HT-29 (cell line): Measurements from ENCODE around the gene SLAMF6. TPM values are rescaled to one million over a fixed set of nuclear protein-coding genes. Genes with fewer than 3 reads are reported as not detected.

Source experiments
- DNase-seq: peaks from one replicate; pipeline ENCODE4 v3.0.0-alpha.2; 2015; ENCODE audit warnings: low spot score
- total RNA-seq: library from RNA; depleted of rRNA; stranded (reverse); fragments of >200 nt; shearing (Covaris generic); gene quantifications from 2 replicates; pipeline ENCODE4 v1.2.3, GENCODE V29; 2014

Gene SLAMF6
- total RNA-seq, 1 experiment from 2014 or later = not detected

DNA sequence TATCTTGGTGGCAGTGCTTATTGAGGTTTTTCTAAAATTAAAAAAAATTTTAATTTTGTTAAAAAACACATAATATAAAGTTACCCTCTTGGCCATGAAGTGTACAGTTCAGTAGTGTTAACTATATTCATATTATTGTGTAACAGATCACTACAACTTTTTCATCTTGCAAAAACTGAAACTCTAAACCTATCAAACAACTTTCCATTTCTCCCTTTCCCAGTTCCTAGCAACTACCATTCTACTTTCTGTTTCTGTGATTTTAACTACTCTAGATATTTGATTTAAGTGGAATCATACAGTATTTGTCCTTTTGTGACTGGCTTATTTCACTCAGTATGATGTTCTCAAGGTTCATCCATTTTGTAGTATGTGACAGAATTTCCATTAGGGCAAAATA lies 55.5 kb downstream of the SLAMF6 start:
- DNase-seq = no peak

DNA sequence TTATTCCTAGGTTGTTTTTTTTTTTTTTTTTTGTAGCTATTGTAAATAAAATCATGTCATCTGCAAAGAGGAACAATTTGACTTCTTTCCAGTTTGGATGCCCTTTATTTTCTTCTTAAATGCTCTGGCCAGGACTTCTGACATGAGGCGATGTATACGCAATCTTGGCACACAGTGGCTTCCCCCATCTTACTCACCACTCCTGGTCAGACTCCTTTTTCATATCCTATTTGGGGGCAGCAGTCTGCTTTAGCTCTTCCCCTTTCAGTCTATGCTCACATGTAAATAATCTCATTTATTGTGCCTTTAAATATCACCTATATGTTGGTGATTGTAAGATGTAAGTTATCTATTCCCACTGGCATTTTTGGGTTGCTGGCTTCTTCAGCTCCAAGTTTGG lies 56.1 kb downstream of the SLAMF6 start:
- DNase-seq = no peak

DNA sequence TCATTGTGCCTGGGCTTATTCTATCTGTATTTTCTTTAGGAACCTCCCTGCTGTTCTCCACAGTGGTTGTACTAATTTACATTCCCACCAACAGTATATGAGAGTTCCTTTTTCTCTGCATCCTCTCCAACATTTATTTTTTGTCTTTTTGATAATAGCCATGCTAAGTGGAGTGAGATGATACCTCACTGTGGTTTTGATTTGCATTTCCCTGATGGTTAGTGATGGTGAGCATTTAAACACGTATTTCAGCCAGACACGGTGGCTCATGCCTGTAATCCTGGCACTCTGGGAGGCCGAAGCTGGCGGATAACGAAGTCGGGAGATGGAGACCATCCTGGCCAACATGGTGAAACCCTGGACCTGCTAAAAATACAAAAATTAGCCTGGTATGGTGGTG lies 57.9 kb downstream of the SLAMF6 start:
- DNase-seq = no peak

DNA sequence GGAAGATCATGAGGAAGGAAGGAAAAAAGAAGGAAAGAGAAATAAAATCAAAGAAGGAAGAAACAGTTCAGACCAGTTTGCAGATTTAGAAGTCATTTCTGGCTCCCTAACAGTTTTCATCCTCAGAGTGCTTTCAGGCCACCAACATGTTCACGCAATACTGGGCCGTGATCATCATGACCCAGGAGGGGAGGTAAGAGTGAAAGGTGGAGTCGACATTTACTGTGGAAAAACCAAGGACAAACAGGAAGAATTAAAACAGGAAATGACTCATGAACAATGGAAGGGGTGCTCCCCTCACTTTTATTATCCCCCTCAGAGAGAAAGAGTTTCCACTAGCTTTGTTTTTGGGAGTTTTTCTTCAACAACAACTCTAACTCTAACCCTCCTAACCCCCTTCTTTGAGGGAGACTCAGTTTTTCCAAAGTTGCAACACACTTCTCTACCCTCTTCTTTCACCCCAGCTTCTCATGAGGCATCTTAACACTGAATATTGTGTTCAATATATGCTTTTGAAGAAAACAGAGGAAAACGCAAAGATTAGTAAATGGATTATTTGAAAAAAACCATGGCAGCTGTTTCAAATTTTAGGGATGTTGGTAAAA lies 62.3 kb downstream of the SLAMF6 start:
- DNase-seq = peak; percentile 9

DNA sequence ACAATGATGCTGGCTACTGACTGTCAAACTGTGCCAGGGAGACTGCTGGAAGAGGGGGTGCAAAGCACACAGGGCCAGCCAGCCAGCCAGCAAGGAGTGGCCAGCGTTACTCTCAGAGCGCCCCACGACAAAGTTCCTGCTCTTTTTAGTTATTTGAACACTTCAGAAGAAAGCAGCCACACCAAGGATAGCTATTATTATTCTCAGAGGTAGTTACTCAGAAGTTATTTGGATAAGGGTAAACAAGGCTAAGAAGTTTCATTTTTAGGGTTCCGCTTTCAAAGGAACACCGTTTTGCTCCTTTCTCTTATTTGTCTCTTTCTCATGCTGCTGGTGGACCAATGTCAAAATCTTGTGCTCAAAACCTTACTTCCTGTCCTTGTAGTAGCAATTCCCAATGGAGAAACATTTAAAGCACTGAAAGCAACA lies 62.8 kb downstream of the SLAMF6 start:
- no peak for DNase-seq

DNA sequence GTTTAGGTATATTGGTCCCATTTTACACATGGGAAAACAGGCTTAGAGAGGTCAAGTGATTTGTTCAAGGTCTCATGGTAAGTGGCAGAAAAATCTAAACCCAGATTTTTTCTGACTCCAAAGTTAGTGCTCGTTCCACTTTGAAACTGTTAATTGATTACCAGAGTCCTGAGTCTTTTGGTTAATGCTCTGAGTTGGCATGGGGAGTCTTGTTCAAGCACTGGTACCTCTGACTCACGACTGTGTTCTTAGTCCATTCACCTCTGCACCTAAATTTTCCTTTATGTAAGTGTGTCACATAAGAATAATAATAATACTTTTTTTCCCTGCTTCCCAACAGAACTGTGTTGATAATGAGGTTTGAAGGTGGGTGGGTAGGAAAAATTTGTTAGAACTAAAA lies 63.4 kb downstream of the SLAMF6 start:
- DNase-seq = no peak

DNA sequence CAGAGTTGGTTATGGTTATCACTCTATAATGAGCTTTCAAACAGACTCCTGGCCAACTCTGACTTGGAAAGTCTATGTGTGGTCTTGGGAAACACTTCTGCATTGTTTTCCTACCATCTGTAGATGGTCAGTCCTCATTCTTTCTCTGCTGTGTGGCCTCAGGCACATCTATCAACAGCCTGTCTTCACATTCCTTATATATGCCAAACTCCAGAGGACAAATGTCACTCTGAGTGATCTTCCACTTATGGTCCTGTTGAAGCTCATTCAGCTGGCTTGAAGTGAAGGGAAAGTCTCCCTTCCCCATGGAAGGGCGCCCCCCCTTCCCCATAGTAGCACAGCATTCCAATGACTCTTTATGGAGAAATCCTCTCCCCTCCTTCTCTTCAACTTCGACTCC lies 64.0 kb downstream of the SLAMF6 start:
- no peak for DNase-seq

DNA sequence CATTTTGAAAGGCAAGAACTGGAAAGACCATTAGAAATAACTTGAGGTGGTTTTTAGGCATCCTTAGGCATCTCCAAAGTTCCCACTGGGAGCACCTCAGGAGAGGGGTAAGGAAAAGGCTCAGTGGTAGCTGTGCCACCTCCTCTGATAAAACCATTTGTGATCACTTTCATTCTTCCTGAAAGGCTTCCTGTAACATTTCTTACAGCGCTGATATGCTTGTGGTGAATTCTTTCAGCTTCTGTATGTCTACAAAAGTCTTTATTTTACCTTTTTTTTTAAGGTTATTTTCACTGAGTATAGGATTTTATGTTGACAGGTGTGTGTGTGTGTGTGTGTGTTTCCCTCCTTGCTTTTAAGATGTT lies 67.9 kb downstream of the SLAMF6 start:
- DNase-seq = no peak

DNA sequence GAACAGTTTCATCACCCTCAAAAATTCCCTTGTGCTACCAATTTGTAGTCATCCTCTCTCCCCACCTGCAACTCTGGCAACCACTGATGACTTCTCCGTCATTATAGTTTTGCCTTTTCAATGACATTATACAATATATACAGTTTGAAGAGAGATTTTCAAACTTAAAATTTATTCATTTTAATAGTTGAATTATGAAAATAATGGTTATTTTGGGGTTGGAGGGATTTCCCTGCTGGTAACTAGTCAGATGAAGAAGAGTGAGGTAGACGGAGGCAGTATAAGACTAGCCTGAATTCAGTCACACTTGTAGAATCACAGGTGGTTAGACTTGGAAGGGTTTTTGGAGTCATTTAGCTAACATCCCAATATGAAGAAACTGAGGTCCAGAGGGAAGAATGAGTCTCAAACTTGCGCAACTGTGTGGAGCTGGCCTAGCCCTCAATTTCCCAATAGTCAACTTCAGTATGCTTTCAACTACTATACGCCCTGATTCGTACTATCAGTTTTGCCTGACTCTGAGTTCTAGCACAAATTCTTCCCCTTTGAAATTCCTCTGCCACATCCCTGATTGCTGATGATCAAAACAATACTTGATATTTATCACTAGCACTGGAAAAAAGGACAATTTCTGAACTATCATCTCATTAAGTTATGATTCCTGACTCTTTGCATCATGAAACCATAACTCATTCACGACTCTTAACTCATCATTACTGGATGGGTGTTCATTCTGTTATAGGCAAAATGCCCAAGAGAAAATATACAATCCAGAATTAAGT lies 68.5 kb downstream of the SLAMF6 start:
- DNase-seq = no peak

DNA sequence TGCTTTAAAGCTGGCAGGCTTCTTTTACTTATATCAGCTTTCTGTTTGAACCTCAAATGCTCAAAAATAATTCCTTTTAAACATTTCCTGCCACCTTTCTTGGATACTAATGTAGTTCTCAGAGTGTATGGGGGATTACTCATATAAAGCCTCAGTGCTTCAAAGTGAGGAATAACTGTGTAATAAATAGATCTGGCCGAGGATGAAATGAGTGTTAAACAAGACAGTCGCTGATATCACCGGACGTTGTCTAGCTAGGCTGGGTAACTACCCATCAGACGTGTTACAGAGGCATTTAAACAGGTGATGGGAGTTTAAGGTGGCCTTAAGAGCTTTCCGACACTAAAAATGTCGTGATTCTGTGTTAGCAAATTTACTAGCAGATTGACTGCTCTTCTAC lies 69.6 kb downstream of the SLAMF6 start:
- no peak for DNase-seq

DNA sequence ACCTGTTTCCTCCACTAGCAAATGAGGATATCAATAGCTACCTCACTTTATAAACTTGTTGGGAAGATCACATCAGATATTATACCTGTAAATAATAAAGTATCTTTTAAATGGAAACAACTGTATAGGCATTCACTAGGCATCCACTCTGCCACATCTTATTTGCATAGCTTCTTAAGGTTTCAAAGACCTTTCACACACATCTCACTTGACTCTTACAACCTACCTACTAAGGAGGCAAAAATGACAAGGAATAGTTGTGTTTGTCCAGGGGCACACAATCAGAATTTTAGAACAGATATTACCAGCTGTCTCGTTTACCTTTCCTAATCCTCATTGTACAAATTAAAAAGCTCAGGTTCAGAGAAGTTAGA lies 71.2 kb downstream of the SLAMF6 start:
- no peak for DNase-seq

DNA sequence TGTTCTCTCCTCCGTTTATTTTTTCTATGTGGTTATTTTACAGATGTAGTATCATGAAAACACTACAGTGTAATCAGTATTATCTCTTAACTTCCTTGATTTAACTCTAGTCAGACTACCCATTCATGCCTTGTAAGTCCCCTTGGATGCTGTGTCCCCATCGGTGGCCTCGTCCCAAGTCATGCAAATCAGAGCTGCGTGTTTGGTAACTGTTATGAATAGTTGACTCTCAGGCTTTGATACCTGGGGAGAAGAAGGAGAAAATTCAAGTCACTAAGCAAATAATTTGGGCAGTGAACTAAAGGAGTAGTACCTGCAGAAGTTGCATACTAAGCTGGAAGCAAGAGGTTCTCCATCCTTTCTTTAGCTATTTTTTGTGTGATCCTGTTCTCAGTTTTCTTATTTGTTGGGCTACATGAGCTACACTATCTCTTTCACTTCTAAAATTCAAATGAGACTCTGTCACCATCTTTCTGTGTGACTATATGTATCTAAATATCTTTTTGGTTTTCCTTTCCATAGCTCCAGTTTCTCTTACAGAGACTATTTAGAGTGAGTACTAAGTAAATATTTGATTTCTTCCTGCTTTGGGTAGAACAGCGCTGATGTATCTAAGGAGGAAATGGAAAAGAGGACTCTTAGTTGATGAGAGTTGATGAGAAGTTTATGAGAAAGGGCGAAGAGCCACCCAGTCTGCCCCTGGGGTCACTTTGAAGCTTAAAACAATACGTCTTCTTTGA lies 71.8 kb downstream of the SLAMF6 start:
- DNase-seq = peak; percentile 71

DNA sequence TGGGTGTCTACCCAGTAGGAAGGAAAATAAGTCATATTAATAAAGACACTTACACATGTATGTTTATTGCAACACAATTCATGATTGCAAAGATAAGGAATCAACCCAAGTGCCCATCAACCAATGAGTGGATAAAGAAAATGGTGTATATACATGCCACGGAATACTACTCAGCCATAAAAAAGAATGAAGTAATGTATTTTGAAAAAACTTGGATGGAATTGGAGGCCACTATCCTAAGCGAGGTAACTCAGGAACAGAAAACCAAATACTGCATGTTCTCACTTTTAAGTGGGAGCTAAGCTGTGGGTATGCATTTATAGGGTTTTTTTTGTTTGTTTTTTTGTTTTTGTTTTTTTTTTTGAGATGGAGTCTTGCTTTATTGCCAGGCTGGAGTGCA lies 73.6 kb downstream of the SLAMF6 start:
- DNase-seq = no peak

DNA sequence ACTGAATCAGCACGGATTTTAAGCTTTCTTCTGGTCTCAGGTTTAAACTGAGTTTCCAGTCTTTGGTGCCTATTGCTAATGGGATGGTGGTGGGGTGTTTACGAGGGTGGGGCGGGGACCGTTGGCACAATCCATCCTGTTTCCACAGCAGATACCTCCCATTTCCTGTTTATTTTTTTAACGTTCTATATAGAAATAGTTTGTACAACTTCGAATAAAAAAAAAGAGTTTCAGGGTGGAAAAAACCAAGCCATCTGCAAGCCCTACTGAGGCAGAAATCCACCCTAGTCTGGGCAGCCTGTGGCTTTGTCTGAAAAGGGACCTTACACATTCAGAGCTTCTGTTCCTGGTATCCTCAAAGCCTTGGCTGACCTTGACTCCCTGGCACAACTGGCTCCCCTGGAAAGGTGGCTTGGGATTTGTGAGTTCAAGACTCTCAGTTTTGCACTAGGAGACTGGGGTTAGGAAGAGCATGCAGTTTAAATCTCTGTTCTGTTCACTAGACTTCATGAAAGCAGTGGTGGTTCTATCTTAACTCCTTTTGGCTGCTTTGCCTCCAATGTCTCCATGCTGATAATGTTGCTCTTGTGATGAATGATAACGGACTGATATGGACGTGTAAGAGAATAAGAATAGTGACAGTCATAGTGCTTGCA lies 76.0 kb downstream of the SLAMF6 start:
- peak; percentile 10 for DNase-seq

DNA sequence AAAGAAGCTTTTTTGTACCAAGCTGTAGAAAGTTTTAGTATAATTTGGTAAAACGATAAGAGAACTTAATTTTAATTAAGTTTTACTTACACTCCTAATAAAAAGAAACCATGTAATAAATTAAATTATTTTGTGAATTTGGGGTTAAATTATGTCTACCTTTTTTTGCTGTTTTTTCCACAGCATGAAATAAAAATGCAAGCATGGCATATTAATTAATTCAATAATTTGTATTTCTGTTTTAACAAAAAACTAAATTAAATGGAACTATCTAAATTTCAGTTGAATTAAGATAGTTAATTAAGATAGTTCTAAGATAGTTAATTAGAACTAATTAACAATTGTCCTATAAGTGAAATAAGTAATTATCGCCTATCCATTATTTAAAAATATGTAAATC lies 83.3 kb downstream of the SLAMF6 start:
- DNase-seq = no peak

DNA sequence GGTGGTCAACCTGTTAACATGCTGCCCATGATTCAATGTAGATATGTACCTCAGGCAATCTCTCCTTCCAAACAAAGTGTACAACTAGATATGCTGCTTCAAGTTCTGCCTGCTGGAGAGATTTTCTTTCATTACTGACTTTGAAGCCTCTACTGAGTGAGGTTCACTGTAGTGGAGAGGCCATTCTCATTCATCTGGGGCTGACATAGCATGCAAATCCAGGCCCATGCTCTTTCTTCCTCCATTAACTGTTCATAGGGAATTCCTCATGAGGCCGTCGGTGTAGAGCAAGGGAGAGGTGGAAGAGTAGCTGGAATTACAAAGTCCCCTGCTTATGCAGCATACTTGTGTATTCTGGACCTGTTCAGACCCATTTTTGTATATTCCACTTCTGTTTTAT lies 84.1 kb downstream of the SLAMF6 start:
- no peak for DNase-seq

DNA sequence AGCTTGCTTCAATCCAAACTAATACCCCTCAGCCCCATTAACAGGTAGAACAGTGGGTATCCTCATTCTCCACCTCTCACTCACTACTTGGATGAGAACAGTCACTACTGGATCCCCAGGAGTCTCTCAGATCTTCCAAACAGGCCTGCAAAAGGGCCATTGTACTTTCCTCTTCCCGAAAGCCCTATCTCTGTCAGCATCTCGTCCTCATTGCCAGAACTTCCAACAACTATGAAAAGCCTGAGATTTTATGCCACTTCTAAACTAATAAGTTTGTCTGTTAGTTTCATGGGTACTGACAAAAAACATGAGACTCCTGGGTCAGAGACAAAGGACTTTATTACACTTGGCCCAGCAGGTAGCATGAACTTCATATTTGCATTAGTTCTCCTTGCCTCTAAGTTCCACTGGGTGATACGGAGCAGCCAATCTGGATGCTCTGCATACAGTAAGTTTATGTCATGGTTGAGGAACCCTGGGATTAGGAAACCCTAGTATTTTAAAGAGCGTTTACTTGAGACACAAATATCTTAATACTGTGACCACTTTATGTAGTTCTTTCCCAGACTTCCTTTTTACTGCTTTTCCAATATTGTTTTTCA lies 84.6 kb downstream of the SLAMF6 start:
- DNase-seq = no peak

DNA sequence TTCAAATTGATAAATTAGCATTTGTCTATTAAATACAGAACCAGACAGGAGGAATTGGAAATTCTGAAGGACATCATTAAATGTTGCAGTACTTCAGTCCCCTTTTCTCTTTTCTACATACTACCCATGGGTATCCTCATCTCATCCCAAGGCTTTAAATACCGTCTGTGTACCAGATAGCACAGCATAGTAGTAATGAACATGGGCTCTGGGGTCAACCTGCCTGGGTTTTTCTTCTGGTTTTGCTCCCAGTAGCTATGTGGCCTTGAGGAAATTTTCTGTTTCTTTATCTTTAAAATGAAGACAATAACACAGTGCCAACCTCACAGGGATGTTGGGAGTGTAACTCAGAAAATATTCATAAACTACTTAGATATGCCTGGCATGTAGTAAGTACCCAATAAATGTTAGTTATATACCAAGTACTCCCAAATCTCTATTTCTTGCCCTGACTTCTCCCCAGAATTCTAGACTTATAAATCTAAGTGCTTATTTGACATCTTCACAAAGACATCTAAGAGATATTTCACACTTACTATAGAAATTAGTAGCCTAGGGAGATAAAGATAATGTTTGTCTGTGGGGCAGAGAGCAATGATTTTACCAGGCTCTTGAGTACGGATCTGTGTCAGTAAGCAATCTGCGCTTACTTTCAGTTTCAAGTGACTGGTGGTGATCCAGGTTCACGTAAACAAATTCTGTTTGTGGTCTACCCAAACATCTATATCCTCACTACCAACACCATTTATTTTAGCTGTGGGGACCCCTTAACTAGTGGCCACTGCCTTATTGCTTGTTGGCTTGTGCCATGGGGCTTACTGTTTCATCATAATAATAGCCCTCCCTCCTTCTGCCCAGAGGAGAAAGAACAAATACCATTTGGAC lies 85.4 kb downstream of the SLAMF6 start:
- no peak for DNase-seq

DNA sequence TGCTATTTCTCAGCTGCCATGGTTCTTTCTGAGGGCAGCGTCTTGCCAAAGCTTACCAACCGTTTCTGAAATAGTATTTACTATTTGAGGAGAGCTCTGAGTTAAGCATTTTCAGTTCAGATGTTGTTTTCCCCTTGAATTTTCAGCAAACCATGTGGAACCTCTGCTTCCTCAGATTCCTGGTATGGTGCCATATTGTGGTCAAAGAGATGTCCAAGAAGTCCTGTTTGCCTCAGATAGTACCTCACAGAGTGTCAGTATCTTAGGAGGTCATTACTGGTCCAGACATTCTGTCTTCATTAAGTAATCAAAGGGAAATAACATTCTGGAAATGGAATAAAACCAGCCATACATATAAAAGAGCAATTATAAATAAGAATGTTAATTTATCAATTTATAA lies 86.1 kb downstream of the SLAMF6 start:
- DNase-seq = no peak
